GM10248 (cell line): Measurements from ENCODE around the gene ATG14.

Experiments
- CTCF ChIA-PET: fragments of 300-600 bp; sonication (Branson Sonifier 250); formaldehyde crosslinking; extraction: SDS; loops from one replicate; lab custom pipeline; 2021; ENCODE audit warnings: antibody characterized with exemption; lab: Yijun Ruan, JAX
- POLR2A ChIA-PET: fragments of 350-650 bp; sonication (Branson Sonifier 250); formaldehyde crosslinking; extraction: SDS; loops from one replicate; lab custom pipeline; 2020; ENCODE audit warnings: antibody characterized with exemption; lab: Yijun Ruan, JAX
- DNase-seq: peaks from one replicate; pipeline ENCODE4 v3.0.0; 2012; ENCODE audit errors: extremely low spot score
- CTCF ChIP-seq: IDR thresholded peaks from 2 replicates; pipeline ENCODE4 v1.5.1; 2012; ENCODE audit warnings: mild to moderate bottlenecking, low read depth; ENCODE audit errors: extremely low read depth, missing control alignments, control extremely low read depth

The ATG14 gene

GRCh38 chr14:55451398-55451797 lies 39.8 kb upstream of the ATG14 start:
- CTCF ChIA-PET, result interaction anchor here (1.0 to 1.3 kb wide), 2 partner anchors 181 to 1023 kb away, joined by 3 read pairs; no protein-coding TSS in a partner anchor

GRCh38 chr14:55450987-55451386 lies 39.4 kb upstream of the ATG14 start:
- DNase-seq, result no peak
- ChIA-PET POLR2A (no interaction called here), CTCF (interaction anchor here (1.3 to 8.1 kb wide), 3 partner anchors 13 to 1022 kb away, joined by 3 to 76 read pairs (median 5); no protein-coding TSS in a partner anchor)
- no peak for TF ChIP-seq CTCF

More at GRCh38 chr14:55451398-55451797, 39.8 kb upstream of the ATG14 start:
- POLR2A ChIA-PET, result no interaction called here
- DNase-seq, result no peak
- TF ChIP-seq CTCF, result no peak

GRCh38 chr14:55450539-55450938 lies 38.9 kb upstream of the ATG14 start:
- TF ChIP-seq CTCF, result no peak
- ChIA-PET POLR2A (no interaction called here), CTCF (interaction anchor here (1.3 to 8.1 kb wide), 6 partner anchors 8 to 1023 kb away, joined by 3 to 76 read pairs (median 4); no protein-coding TSS in a partner anchor)
- no peak for DNase-seq

GRCh38 chr14:55450124-55450523 lies 38.5 kb upstream of the ATG14 start:
- TF ChIP-seq CTCF, result no peak
- POLR2A ChIA-PET, result no interaction called here
- CTCF ChIA-PET, result interaction anchor here (1.3 to 8.1 kb wide), 5 partner anchors 9 to 1023 kb away, joined by 3 to 76 read pairs (median 5); no protein-coding TSS in a partner anchor
- DNase-seq, result no peak

GRCh38 chr14:55449116-55449515 lies 37.5 kb upstream of the ATG14 start:
- no peak for DNase-seq
- ChIA-PET CTCF (interaction anchor here (1.2 to 8.1 kb wide), 7 partner anchors 9 to 1024 kb away, joined by 3 to 76 read pairs (median 5); partner anchors contain the start of gene TBPL2), POLR2A (no interaction called here)
- TF ChIP-seq CTCF, result no peak

GRCh38 chr14:55448141-55448614 lies 36.5 kb upstream of the ATG14 start:
- no peak for DNase-seq
- ChIA-PET CTCF (interaction anchor here (0.8 to 8.1 kb wide), 8 partner anchors 8 to 1025 kb away, joined by 3 to 76 read pairs (median 17); partner anchors contain the start of gene TBPL2), POLR2A (no interaction called here)
- TF ChIP-seq CTCF, result no peak
